GM18508 (cell line): ENCODE results near the gene STAT5A.
"Not testable (repeated sequence)": the region's sequence is repeated elsewhere in the genome, so short reads cannot be mapped to it uniquely, and the experiment has no call there.

Experiments used
- ATAC-seq: cut with Tn5 transposase; IDR thresholded peaks from one replicate; pipeline ENCODE4 v1.9.1; 2021; ENCODE audit warnings: moderate number of reproducible peaks; ENCODE audit not compliant: insufficient read depth, unreplicated experiment

Gene STAT5A

GRCh38 chr17:42304187-42305030 lies 16.1 kb downstream of the STAT5A start:
- no peak for ATAC-seq

- not testable (repeated sequence) for ATAC-seq
These were observed 16.7 kb downstream of the STAT5A start for GRCh38 chr17:42305031-42305330.

- ATAC-seq, result no peak
These were observed 17.5 kb downstream of the STAT5A start for GRCh38 chr17:42305543-42306384.

GRCh38 chr17:42306385-42306667 lies 18.0 kb downstream of the STAT5A start:
- ATAC-seq, result no peak

GRCh38 chr17:42307362-42307927 lies 19.1 kb downstream of the STAT5A start:
- ATAC-seq, result no peak

GRCh38 chr17:42308446-42308845 lies 20.1 kb downstream of the STAT5A start:
- ATAC-seq, result no peak

- ATAC-seq, result no peak
These were observed 20.8 kb downstream of the STAT5A start for GRCh38 chr17:42309142-42309541.

GRCh38 chr17:42309986-42310786 lies 21.9 kb downstream of the STAT5A start:
- ATAC-seq, result no peak

GRCh38 chr17:42310787-42311215 lies 22.5 kb downstream of the STAT5A start:
- ATAC-seq, result no peak

GRCh38 chr17:42311240-42312034 lies 23.1 kb downstream of the STAT5A start:
- no peak for ATAC-seq

- ATAC-seq, result no peak
These were observed 23.7 kb downstream of the STAT5A start for GRCh38 chr17:42312035-42312284.

GRCh38 chr17:42312285-42313130 lies 24.2 kb downstream of the STAT5A start:
- ATAC-seq, result no peak

- no peak for ATAC-seq
These were observed 25.1 kb downstream of the STAT5A start for GRCh38 chr17:42313389-42313772.

GRCh38 chr17:42313773-42314566 lies 25.7 kb downstream of the STAT5A start:
- ATAC-seq, result no peak

GRCh38 chr17:42315402-42316156 lies 27.3 kb downstream of the STAT5A start:
- ATAC-seq, result no peak

GRCh38 chr17:42316755-42317154 lies 28.5 kb downstream of the STAT5A start:
- no peak for ATAC-seq

- no peak for ATAC-seq
These were observed 29.1 kb downstream of the STAT5A start for GRCh38 chr17:42317266-42317845.
